Right renal pelvis (tissue), 4 donors: Measurements from ENCODE around the gene PRKG1. TPM values are rescaled to one million over a fixed set of nuclear protein-coding genes. Genes with fewer than 3 reads are reported as not detected.

Experiments used
- DNase-seq, 4 donors: peaks; one replicate each; pipeline ENCODE4 v3.0.0-alpha.2; 2013; ENCODE audit warnings: low read depth in 4 of 4, low spot score in 3 of 4, missing footprints in 1 of 4
- polyA plus RNA-seq, 4 donors: library from polyadenylated mRNA; unstranded; fragments of 120-200 nt; gene quantifications; one replicate each; pipeline ENCODE4 v1.2.1, GENCODE V29; 2013; ENCODE audit not compliant: insufficient read length in 4 of 4

The PRKG1 gene
- polyA plus RNA-seq, 4 donors = 13.3 to 16.0 (median 14.3) TPM

DNA sequence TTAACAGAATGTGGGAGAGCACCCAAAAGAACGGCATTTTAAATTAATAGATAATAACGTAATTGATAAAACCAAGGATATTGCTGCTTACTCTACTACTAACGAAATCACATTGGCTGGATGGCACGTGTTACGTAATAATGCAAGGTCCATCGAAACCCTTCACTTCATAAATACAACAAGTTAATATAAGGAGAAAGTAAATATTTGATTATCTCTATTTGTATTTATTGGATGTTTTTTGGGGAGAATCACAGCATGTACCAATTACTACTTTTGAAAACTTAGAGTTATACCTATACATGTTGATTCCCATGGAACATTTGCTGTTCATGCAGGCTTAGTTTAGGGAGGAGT lies 1.6 kb downstream of the PRKG1 start:
- no peak for DNase-seq

DNA sequence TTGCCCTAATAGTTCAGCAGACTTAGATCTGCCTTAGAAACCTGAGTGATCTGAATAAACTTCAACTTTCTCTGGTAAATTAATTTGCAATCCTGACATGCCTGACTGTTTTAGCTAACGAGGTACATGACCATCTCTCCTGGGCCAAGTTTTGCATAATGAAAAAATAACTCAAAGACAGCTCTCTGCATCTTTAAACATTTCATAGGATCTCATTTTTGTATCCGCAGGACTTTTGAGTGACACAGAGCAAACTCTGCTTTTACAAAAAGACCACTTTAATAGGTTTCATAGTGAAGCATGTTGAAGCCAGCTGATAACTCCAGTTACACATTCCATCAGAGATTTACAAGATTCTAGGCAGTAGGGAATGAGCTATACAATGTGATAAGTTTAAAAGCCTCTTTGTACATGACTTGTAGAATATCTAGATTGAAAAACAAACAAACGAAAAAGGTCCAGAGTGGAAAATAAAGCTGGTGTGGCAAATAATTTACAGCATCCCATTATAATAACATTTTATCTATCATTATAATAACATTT lies 2.1 kb downstream of the PRKG1 start:
- no peak for DNase-seq

DNA sequence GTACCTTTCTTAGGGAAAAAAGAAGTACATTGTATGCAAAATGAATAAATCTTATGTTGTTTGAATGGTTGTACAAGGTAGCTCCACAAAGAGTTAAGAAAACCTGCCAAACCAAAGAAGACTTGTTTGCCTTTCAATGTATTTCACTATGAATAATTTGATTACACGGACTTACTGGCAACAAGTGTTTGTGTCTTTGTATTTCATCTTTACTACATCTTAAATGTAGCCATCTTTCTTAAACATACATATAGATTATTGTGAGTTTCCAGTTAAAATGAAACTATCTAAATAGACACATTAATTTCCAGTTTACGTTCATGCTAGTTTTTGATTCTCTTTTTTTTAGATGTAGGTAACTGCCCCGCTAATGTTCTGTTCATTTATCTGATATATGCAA lies 2.8 kb downstream of the PRKG1 start:
- no peak for DNase-seq

DNA sequence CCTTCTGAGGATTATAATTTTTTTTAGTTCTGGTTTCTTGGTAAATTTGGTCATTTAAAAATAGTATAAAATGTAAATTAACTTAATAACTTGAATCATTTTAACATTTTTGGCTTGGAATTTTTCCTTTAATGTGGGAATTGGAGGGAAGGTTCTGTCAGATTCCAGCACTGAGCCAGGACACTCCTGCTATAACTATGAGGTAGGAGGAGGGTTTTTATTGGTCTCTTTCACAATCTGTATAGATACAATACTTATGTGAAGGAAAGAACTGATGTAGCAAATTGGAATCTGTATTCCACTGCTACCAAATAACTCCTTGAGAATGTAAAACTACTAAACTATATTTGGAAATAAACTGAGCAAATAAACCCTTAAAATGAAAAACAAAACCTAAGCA lies 3.2 kb downstream of the PRKG1 start:
- no peak for DNase-seq

DNA sequence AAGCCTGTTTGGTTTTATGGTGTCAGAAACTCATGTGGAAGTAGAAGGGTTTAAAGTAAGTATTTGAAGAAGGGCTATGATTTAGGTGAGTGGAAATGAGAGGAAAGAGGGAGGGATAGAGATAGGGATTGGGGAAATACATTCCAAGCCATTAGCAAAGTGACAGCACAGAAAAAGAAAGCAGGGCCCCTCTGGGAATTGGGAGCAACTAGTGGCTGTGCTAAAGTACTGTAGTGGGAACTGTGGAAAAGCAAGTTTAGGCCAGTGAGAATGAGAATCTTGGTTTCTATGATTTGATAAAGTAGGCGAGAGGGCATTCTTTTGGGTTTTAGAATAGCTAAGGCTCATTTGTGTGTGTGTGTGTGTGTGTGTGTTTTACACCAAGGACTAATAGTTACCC lies 5.0 kb downstream of the PRKG1 start:
- no peak for DNase-seq

DNA sequence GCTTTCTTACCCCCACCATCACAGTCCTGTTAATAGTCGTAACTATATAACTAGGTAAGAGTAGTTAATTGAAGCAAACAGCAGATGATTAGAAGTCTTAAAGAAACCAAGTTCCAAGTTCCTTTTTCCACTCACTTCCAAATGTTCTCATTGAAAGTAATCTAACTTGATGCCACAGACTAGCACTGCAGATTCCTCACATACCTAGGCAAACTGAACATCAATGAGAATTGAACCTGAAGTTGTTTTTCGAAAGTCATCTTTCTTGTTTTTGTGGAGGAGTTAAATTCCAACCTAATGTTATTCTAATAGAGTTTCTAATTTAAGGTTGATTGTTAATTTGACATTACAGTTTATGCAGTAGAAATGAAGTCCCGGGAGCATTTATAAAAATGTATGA lies 5.5 kb downstream of the PRKG1 start:
- DNase-seq = no peak

DNA sequence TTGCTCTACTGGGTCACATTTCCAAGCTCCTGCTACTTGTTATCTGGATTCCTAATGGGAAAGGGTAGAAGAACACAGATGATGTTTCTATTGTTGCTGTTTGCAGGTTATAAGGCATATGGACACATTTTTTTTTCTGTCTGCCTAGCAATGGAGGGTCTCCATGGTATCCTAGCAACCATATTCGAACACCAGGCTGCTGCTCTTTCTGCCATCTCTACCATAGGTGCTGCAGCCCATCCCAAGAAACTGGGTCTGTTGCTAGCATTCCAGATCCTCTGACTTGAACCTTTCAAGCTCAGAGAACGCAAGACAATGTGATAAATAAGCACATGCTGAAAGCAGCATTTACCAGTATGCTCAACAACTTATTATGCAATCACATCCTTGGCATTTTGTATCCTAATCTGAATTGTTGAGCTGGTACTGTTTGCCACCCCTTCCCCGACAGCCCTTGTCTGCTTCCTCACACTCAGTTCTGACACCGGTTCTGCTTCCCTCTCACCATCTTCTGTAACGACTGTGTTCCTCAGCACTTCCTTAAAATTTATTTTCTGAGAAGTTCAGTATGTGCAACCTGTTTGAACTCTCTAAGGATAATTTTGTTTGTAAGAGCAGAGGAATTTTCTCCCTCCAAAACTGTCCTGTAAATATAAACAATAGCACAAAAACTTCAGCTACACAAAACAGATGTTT lies 6.2 kb downstream of the PRKG1 start:
- no peak for DNase-seq

DNA sequence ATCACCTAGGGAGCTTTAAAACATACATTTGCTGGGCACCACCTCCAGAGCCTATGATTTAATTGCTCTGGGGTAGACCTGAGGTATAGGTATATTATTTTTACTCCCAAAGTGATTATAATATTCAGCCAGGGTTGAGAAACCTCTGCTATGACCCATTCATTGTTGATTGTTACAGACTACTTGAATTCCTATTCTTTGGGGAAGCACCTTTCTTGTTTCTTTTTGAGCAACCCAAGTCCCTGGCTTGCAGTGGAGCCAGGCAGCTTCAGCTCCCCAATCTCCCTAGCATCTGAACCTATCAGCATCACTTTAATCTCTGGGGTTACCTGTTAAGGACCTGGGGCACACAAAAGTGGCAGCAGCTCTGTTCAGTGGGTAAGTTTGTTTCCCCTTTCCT lies 8.6 kb downstream of the PRKG1 start:
- DNase-seq = no peak

DNA sequence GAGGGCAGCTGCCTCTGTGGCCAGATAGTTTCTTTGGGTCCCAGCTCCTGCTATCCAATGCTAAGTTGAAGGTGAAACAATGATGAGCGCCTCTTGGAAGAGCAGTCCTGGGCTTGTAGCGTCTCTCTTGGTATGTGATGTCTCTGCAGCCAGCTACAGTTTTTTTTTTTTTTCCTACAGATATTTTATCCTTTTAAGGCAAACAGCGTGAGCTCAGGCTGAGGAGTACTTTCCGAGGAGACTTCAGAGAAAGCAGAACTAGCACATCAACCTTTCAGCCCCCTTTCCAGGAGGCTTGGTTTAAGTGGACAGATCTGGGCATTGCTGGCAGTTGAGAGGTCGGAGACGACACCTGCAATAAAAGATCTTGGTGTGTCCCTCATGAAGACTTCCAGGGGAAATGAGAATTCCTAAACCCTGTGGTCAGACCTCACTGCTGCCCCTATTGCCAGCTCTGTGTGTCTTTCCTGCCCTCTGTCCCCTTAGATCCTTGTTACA lies 9.1 kb downstream of the PRKG1 start:
- no peak for DNase-seq

DNA sequence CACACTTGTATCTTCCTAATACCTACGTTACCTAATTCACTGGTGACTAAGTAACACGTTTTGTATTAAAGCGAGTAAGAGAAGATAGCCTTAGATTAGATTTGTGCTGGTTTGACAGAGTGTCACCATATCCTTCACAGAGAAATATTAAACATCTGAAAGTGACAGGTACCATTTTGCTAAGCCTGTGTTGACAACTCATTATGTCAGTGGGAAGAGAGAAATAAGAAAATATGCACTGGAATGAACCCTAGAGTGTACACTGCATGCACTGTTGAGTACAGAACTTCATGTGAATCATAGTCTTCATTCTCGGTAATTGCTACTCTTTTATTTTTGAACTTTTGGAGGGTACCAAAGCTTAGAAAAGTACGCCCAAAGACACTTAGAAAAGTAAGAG lies 10.9 kb downstream of the PRKG1 start:
- no peak for DNase-seq

DNA sequence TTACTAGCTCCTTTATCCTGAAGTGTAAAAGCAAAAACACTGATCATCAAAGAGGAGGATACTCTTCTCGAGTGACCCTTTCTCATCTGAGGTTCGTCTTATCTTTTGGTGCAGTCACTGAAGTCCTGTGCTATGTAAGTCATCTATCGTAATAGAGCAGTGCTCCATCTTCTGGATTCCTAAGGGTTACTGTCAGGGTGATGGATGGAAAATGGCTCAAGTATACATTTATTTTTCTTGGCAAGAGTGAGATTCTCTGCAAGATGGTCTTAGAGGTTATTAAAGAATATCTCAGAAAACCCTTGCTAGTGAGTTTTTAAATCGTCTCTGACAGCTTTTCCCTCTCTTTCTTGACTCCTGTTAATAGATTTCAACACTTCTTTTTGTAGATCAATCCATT lies 12.4 kb downstream of the PRKG1 start:
- DNase-seq = no peak

DNA sequence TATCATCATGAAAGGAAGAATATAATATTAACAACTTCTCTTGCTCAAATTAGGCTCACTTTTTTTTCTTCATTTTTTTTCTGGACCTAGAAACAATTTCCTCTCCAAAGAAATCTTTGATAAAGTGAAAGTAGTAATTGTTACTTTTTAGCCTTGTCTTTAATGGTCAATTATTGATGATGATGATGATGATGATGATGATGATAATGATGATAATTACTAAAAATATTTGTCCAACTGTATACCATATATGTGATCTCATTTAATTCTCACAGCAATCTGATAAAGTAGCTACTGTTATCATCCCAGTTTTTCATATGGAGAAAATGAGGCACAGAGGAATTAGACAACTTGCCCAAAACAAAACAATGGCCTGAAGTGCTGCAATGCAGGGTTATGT lies 12.8 kb downstream of the PRKG1 start:
- no peak for DNase-seq

DNA sequence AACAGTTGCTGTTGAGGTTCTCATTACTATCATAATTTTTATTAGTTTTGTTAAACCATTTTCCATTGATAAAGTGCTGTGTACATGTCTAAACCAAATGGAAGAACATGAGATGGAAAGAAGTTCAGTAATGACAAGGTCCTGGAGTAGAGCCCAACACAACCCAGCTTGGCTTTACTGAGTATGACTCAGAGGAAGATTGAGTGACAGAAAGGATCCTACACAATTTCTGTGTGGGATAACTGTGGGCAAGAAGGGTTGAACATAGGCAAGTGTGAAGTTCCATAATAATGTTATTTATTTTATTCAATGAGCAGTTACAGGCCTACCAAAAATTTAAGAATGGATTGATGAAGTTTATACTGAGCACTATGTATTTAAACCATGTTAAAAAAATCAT lies 15.9 kb downstream of the PRKG1 start:
- DNase-seq = no peak

DNA sequence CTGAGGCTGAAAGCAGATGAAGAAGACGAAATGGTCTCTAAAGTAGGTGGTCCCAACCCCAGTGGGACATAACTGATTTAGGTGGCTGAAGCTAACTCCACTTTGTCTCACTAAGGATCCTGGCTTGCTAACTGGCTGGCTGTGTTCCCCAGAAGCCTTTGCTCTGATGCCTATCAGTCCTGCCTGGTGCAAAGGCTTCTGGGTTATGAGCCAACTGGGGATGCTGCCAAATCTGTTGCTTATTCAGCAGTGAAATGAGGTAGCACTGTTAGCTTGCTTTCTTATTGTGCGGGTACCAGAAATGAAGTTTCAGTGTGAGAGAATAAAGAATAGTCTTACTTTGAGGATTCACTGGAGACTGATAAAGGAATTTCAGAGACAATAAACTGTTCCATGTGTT lies 18.1 kb downstream of the PRKG1 start:
- no peak for DNase-seq

DNA sequence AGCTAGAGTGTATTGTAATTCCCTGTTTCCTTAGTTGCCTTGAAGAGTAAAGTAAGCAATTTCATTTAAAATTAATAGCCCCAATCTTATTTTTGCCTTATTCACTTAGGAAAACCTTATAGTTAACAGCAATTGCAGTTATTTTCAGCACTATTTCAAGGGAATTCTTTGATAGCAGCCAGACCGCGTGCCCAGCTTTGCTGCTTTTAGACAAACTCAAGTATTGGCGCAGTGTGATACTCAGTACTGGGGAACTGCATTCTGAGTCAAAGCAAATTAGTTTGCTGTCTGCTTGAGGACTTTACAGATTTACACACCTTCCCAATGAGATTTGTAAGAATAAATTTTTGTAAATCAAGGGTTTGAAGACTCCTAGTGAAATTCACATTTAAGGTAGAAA lies 21.2 kb downstream of the PRKG1 start:
- DNase-seq = no peak

DNA sequence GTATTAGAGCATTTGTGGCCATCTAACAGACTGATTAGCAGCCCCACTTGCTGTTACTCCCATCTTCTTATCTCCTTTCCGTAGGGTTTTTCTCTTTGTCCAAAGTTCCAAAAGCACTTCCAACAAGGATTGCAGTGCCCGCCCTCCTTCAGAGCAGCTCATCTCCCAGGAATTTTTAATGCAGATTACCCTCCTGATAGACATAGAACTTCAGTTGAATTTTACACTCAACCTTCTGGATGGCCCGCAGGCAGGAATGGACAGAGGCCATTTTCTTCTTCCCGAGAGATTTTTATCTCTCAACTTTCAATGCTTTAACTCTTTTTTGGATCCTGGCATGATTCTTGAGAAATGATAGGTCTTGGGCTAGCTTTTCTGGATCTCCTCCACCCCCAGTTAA lies 23.3 kb downstream of the PRKG1 start:
- DNase-seq = no peak

DNA sequence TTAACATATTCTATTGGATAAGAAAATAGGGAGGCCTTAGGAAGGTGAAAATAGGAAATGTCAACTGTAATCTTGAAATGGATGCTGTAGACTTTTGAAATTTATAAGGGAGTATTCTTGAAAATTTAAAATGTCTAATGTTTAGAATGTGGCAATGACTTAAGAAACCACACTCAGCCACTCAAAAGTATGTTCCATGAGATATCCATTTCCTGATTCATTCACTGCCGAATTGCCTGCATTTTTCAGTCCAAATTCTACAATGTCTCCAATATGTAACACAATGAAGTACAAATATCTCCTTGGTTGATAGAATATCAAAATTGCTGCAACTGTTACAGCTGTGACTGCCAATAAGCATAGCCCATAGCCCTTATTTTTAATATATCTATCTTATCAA lies 25.9 kb downstream of the PRKG1 start:
- DNase-seq = no peak

DNA sequence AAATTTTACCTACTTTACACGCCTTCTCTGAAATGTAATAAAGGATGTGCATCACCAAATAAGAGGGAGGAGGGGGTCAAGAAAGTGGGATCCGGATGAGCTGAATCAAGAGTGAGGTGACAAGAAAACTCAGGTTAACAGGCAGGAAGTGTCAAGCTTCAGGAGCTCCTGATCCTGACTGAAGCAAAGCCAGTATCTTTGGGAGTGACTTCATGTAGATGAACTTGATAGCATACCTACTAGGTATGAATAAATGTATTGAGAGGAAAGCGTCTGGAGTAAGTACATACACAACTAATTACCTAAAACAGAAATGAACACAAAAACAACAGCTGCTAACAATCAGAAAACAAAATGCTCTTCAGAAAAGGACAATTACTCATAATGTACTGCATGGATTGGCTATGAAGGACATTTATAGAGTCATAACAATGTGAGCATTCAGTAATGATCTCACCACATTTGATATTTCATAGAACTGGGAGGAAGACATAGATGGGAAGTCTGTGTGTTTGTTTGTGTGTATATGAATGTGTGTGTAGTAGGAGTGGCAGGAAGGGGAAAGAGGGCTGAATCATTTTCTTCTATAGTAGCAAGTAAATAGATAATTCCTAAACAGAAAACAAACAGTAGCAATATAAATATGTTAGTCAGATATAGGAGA lies 29.4 kb downstream of the PRKG1 start:
- DNase-seq = no peak

DNA sequence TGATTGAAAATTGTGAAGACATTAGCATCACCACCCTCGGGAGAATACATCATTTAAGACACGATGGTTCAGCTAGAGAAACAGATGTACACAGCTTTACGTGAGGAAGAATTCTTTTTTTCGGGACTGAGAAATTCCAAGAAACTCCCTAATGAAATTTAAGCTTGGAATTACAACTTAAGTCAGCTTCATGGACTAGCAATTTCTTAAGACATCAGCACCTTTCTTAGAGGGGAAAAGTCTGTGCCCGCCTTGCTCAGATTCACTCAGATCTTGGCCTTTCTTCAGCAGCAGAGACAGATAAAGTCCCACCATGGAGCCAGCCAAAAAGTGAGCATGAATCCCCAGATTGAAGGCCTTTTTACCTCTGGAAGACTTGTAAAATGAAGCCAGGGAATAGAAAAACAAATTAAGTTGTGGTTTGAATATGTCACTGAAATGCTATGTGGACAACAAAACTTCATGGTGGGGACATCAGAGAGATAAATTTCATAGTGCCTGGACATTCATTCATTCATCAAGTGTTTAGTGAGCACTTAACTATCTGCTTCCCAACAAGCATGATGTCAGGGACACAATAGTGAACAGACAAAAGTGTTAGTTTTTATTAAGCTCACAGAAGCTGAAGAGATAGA lies 32.1 kb downstream of the PRKG1 start:
- no peak for DNase-seq

DNA sequence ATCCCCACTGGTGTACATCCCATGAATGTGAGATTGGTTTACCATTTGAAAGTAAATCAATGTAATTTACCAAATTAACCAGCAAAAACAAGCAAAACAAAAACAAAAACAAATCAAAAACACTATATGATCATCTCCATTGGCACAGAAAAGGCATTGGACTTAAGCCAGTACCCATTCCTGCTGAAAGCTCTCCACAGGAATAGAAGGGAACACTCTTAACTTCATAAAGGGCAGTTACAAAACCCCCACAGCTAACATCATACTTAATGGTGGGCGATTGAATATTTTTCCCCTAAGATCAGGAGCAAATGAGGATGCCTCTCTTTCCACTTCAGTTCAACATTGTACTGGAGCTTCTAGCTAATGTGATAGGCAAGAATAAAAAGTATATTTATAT lies 34.1 kb downstream of the PRKG1 start:
- DNase-seq = no peak

DNA sequence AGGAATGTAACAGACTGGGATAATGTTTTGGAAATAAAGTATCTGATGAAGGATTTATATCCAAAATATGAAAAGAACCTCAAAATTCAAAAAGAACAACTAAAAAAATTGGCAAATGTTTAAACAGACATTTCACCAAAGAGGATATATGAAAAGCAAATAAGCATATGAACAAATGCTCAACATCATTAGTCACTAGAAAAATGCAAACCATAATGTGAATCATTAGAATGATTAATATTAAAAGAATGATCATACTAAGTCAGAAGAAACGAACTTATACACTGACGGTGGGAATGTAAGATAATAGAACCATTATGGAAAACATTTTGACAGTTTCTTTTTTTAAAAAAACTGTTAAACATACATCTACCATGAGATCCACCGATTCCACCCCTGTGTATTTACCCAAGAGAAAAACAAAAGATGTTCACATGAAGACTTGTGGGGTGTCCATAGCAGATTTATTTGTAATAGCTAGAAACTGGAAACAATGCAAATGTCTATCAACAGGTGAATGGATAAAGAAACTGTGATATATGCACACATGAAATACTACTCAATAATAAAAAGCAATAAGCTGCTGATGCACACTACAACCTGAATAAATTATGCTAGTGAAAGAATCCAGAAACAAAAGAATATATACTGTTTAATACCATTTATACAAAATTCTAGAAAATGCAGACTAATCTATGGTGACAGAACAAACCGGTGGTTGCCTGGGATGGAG lies 35.7 kb downstream of the PRKG1 start:
- DNase-seq = no peak
